ENCODE measurements around the gene KLF7. TPM values are rescaled to one million over a fixed set of nuclear protein-coding genes. Genes with fewer than 3 reads are reported as not detected.

KLF7 gene
- total RNA-seq, 1 experiment from 2014 or later: 32.2 TPM

- no peak overlapping the region for H3T11ph ChIP-seq (ENCODE audit: low read length)
Measured at GRCh38 chr2:207135340-207135739, 30.4 kb downstream of the KLF7 start.

More at GRCh38 chr2:207135340-207135739, 30.4 kb downstream of the KLF7 start:
- H3K56ac ChIP-seq (ENCODE audit: insufficient read length, low read depth, low read length): no peak overlapping the region
- H4K91ac ChIP-seq (ENCODE audit: insufficient read length, low read depth, low read length): no peak overlapping the region
- no peak overlapping the region for H3K27ac Mint-ChIP-seq
- no peak overlapping the region for H4K5ac ChIP-seq (ENCODE audit: insufficient read length, low read depth, low read length)
- no peak overlapping the region for H3K4me2 ChIP-seq (ENCODE audit: insufficient read depth, insufficient read length, low read length)
- H2AFZ ChIP-seq (ENCODE audit: low read length): no peak overlapping the region
- H2BK120ac ChIP-seq (ENCODE audit: low read depth, low read length, poor library complexity, severe bottlenecking): no peak overlapping the region
- H3K4ac ChIP-seq (ENCODE audit: low read depth, low read length): no peak overlapping the region
- H3K4me1 ChIP-seq (ENCODE audit: insufficient read depth, low read length): peaks cover 6% of the 10 kb centered on the region; the same call in 1 of the 2 replicates
- TF ChIP-seq CTCF (conservative IDR thresholded peaks at IDR 0.05): no peak
- H3K79me2 ChIP-seq (ENCODE audit: insufficient read depth, low read length): peaks cover 6% of the 10 kb centered on the region; the same call in 1 of the 2 replicates
- no peak for DNase-seq
- no peak overlapping the region for H4K8ac ChIP-seq (replicated peaks; ENCODE audit: insufficient read length, low read depth, low read length)
- peaks cover 7 to 21% (median 11%) of the 10 kb centered on the region in 3 experiments; a peak in 6 of 7 replicates for H3K36me3 Mint-ChIP-seq (ENCODE audit: insufficient read depth in 1 of 3, low read depth in 3 of 3)
- no peak overlapping the region for H3K4me3 Mint-ChIP-seq
- H3K27ac ChIP-seq (ENCODE audit: insufficient read length, low read depth, low read length): no peak overlapping the region
- no peak overlapping the region for H3K9ac ChIP-seq (ENCODE audit: extremely low read depth, insufficient read length, low read length)
- no peaks in the 10 kb centered on the region for H4K20me1 ChIP-seq (ENCODE audit: control insufficient read depth, insufficient read depth, insufficient read length)
- H3K18ac ChIP-seq (ENCODE audit: insufficient read length, low read depth, low read length): no peak overlapping the region
- no peaks in the 10 kb centered on the region for H3K9me3 ChIP-seq (ENCODE audit: control insufficient read depth, low read depth, low read length)
- H3K23ac ChIP-seq (ENCODE audit: insufficient read length, low read depth, low read length): no peak overlapping the region
- H2BK5ac ChIP-seq (ENCODE audit: insufficient read length, low read length): no peak overlapping the region
- no peaks in the 10 kb centered on the region for H3K79me1 ChIP-seq (ENCODE audit: insufficient read depth, low read depth, low read length, poor library complexity, severe bottlenecking)
- H3K27me3 ChIP-seq (ENCODE audit: insufficient read depth, low read length): no peaks in the 10 kb centered on the region
- no peak overlapping the region for H2BK12ac ChIP-seq (ENCODE audit: insufficient read length, low read depth, low read length)
- H3K14ac ChIP-seq (ENCODE audit: insufficient read depth, low read length): no peak overlapping the region
- no peak overlapping the region for H2AK5ac ChIP-seq (ENCODE audit: insufficient read length, low read length)
- no peak overlapping the region for H2BK20ac ChIP-seq (ENCODE audit: low read depth, low read length, poor library complexity, severe bottlenecking)
- H3K4me1 Mint-ChIP-seq: peaks cover 48 to 77% of the 10 kb centered on the region in 2 experiments
- H3K27me3 Mint-ChIP-seq (ENCODE audit: low read depth): no peaks in the 10 kb centered on the region
- no peak overlapping the region for H2BK15ac ChIP-seq (ENCODE audit: low read depth, low read length)
- no peaks in the 10 kb centered on the region for H3K23me2 ChIP-seq (ENCODE audit: insufficient read length, low read depth, low read length, poor library complexity, severe bottlenecking)
- WGBS (ENCODE audit: extremely low coverage, insufficient read length, low lambda C conversion rate): no CpG with 5 or more reads among the region's 1 CpG
- no peaks in the 10 kb centered on the region; a peak in 2 of 5 replicates for H3K9me3 Mint-ChIP-seq
